Stimulated activated CD4-positive, alpha-beta T cell treated with anti-CD3 and anti-CD28 coated beads, Interleukin-15, amount 100 ng/mL, for 48 hours (primary cell): Measurements from ENCODE around the gene RGS10.
"Not testable (repeated sequence)": the region's sequence is repeated elsewhere in the genome, so short reads cannot be mapped to it uniquely, and the experiment has no call there.

Source experiments
- DNase-seq, 2 donors: peaks; one replicate each; pipeline ENCODE4 v3.0.0-alpha.2; 2020; ENCODE audit warnings: low read depth in 2 of 2

RGS10 gene

DNA sequence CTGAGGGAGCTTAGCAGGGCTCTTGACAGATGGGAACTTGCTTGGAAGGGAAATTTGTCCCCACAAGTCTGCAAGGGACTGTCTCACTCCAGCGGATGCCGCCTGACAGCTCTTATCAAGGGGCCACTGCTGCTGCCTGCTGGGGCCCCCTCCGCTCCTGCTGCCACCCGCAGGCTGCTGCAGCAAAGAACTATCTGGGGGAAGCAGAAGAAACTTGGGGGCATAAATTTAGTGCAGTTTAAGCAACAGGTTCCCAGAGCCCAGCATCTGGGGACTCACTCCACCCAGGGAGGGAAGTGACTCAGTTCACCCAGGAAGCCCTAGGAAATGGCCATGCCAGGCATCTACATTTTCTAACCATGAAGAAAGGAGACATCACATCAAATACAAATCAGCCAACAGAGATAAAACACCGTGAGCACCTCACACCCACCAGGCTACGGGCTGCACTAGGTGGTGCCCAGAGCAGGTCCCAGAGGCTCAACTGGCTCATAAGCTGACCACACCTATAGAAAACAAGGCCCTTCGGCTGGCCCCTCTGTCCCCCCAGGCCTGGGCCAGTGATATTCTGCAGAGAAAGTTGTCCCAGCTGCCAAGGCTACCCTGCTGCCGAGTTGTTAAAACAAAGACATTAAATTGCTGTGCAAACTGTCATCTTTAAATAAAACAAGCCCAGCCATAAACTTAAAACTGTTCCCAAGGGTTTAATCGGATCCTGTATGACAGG lies 3.7 kb downstream of the RGS10 start:
- peak in 1 of 2 donors; percentile 55 for DNase-seq

DNA sequence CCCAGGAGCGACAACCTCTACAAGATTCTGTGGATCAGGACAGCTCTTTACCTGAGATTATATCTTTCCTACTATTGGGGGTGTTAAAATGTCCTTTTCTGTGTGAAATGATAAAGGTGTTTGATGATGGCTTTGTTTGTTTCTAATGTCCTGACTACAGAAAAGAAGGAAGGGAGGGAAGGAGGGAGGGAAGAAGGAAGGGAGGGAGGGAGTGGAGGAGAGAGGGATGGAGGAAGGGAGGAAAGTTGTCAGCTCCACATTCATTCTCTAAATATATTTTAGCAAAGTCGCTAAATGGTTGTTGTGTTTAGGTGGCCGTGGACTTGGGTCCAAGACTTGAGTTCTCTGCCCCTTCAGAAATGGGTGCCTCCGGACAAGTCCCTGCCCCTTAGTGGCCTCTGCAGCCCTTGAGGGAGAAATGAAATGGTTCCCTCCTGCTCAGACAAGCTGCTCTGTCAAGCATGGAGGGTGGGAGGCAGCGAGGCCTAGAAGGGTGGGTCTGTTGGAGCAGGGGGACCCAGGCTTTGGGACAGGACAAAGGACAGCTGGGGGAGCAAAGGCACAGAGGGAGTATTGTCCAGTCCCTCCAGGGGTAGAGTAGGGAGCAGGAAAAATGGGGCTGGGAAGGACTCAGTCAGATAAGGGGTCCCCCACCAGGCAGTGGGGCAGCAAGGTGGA lies 4.4 kb downstream of the RGS10 start:
- DNase-seq: no peak

DNA sequence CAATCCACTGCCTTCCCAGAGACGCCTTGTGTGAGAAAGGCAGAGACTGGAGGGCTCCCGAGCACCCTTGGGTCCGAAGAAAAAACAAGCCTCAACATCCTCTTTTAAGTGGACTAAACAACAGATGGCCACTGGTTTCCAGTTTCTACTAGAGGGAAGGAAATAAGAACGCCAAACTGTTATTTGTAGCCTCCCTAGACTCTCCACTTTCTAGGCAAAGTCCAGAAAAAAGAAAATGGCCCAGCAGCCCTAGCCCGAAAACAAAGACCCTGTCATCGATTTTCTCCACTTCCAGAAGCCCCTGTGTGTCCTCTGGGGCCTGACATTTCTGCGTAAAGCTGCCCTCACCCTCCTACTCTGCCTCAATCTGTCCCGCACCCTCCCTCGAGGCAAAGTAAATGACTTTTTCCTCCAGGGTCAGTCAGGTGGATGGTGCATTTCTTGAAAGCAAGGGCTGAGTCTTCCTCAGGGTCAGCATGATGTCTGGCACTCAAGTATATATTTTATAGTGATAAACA lies 6.0 kb downstream of the RGS10 start:
- no peak for DNase-seq

DNA sequence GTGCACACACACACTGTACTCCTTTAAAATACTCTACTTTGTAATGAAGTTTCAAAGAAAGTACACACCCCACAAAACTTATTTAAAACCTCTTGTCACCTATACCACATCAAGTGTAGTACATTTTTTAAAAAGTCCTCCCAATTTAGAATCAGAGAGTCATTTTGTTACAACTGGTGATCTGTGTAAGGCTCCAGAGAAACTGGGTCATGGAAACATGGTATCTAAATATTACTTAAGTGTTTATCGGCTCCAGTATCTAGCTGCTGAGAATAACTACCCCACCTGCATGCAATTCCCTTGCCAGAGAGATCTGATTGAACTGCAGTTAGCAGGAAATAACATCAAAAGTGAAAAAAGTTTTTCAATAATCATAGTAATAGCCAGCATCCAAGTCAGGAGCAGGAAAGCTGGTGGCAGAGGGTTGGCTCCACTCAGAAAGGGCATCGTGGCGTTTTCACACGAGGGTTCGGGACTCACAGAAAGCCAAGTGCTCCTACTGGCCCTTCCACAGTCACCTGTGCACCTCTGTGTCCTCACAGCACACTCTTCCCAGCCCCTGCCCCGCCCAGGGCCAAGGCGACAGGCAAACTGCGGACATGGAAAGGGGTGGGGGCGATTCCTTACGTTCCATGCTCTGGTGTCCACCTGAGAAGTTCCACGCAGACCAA lies 6.5 kb downstream of the RGS10 start:
- DNase-seq: no peak

DNA sequence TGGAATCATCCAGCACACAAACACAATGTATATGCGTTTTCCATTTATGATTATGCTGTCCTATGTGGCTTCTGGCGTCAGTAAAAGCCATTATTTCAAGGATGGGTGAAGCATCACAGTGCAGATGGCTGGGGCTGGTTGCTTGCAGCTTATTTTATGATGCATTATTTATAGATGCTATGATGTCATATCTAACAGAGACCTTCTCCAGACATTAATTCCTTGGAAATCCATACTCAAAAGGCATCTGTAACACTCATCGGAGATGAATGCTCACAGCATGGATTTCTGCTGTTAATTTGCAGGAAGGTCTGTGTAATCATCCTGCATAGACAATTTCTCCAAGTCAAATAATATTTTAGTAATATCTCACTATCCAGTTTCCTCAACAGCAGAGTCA lies 7.2 kb downstream of the RGS10 start:
- DNase-seq: no peak

DNA sequence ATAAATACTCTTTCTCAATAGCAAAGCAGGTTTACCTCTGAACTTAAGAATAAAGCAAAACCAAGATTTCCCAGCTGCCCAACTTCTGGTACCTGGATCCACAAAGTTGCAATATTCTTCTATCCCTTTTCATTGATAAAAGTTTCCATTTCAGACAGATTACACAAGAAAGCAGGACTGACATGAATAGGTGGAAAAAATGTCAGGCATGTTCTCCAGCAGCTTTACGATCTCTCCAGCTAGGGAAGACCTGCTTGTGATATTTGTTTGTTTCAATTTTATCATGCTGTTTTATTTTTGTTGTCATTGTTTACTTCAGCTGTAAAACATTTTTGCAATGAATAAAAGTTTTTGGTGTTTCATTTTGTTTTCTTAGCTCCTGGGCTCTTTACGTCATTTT lies 9.0 kb downstream of the RGS10 start:
- DNase-seq: no peak

DNA sequence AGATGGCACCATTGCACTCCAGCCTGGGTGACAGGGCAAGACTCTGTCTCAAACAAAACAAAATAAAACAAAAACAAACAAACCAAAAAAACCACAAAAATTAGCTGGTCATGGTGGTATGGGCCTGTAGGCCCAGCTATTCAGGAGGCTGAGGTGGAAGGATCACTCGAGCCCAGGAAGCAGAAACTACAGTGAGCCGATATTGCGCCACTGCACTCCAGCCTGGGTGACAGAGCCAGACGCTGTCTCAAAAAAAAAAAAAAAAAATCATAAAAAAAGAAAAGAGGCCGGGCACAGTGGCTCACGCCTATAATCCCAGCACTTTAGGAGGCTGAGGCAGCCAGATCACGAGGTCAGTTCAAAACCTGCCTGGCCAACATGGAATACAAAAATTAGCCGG lies 9.7 kb downstream of the RGS10 start:
- not testable (repeated sequence) for DNase-seq

DNA sequence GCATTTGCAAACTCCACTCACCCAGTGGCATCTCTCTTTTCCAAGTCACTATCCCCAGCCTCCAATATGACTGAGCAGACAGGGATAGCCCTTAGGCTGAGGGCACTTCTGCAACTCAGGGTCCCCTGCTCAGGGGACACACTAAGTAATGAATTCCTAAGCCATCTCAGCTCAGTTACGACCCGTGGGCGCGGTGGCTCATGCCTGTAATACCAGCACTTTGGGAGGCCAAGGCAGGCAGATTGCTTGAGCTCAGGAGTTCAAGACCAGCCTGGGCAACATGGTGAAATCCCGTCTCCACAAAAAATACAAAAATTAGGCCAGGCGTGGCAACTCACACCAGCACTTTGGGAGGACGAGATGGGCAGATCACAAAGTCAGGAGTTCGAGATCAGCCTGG lies 10.3 kb downstream of the RGS10 start:
- not testable (repeated sequence) for DNase-seq

DNA sequence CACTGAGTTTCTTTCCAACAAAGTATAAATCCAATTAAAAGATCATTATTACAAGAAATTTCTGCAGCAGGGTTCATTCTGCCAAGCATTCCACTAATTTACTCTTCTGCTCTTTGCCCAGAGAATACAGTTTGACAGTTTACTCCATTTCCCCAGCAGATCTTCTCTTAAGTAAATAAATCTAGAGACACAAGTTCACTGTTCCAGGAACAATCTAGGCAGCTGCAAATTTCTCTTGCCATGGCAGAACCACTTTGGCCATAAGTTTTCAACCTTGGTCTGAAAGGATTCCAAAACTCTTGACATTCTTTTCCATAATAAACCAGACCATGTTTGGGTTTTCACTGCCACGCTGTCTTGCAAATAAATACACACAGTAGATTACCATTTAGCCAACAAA lies 11.5 kb downstream of the RGS10 start:
- no peak for DNase-seq

DNA sequence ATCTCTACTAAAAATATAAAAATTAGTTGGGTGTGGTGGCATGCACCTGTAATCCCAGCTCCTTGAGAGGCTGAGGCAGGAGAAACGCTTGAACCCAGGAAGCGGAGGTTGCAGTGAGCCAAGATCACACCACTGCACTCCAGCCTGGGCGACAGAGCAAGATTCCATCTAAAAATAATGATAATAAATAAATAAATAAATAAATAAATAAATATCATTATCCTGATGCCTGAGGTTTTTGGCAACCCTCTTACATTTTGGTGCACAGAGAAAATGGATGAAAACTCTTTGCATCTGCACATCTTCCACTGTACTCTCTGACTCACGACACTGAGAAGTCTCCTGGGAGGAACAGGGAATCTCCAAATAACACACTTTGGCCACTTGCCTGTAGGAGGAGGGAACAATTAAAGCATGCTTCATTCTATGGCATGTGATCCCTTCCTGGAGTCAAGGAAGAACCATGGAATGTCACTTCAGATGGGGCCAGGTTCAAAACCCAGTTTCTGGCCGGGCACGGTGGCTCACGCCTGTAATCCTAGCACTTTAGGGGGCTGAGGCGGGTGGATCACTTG lies 13.8 kb downstream of the RGS10 start:
- not testable (repeated sequence) for DNase-seq

DNA sequence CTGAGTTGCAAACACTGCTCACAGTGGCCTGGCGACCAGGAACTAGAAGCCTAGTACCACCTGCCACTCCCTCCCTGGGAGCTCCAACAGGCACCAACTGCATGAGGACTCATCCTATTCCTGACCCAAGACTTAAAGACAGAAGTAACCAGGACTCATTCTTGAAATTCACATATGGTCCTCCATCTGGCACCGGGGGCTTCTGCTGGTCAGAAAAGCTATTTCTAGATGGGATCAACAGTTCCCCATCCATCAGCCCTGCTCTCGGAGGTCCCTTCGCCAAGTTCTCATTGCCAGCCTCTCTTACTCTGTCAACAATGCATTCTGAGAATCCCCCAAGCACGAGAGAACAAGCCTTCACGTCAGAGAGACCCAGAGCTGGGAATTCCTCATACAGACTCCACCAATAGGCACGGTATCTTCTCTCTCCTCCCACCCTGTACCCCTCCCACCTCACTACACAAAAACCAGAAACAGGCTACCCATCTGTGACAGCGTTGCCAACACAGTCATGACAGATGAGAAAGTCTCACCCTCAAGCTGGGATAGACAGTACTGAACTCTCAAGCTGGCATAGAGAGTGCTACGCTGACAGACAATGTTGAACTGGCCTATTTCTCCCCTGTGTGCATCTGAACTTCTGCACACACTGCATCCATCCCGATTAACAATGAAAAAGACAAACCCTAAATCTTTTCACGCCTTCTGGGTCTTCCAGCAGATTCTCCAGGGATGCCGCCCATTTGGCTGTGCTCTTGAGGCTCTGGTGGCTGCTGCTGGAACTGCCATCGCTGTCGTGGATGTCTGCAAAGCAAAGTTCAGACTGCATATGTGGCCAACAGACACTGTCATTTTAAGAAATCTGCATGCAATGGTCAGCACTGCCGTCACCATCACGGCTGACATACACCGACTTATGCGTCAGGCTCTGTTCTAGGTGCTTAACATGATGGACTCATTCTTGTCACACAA lies 15.6 kb downstream of the RGS10 start:
- DNase-seq: no peak

DNA sequence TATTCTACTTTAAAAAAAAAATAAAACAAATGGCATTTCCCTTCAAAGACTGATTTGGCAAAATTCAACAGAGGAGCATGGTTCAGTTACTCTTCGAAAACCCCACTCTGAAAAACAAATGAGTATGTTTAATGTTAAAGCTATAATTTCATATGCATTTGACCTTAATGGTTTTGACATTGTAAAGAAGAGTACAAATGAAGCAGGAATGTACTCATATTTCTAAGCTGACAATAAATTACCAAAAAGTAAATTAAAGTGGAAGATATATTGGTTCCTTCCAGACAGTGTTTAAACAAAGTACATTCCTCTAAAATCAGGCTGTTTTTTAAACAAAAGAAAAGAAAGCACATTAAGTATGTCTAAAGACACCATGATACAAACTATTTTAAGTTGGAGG lies 16.4 kb downstream of the RGS10 start:
- no peak for DNase-seq

DNA sequence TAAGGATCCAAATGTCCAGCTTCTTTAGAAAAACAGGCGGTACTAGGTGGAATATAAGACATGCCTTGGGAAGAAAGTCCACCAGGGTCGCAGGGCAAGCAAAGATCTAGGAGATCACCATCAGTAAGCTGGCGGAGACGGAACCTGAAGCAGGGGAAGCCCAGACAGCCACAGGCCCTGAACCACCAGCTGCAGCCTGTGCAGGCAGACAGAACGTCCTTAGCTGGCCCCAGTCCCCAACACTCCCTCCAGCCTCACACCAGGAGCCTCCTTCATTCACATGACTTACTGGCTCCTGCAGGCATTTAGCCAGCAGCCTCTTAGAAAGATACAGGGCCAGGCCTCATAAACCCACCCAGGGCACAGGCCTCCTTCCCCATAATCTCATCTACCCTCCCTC lies 17.4 kb downstream of the RGS10 start:
- no peak for DNase-seq

DNA sequence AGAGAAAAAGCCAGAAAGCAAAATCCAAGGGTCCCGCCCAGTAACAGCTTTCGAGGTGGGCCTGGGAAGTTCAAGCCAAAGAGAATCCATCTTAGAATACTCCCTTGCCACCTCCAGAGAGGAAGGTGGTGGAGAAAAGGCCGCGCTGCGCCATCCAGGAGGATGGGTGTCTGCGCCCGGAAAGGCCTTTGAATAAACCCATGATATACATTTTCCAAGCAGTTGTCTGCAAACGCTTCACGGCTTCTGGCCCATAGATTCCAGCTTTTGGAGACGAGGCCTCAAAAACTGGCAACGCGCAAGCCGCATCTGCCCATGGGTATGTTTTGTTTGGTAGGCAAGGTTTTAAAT lies 17.8 kb downstream of the RGS10 start:
- DNase-seq: no peak

DNA sequence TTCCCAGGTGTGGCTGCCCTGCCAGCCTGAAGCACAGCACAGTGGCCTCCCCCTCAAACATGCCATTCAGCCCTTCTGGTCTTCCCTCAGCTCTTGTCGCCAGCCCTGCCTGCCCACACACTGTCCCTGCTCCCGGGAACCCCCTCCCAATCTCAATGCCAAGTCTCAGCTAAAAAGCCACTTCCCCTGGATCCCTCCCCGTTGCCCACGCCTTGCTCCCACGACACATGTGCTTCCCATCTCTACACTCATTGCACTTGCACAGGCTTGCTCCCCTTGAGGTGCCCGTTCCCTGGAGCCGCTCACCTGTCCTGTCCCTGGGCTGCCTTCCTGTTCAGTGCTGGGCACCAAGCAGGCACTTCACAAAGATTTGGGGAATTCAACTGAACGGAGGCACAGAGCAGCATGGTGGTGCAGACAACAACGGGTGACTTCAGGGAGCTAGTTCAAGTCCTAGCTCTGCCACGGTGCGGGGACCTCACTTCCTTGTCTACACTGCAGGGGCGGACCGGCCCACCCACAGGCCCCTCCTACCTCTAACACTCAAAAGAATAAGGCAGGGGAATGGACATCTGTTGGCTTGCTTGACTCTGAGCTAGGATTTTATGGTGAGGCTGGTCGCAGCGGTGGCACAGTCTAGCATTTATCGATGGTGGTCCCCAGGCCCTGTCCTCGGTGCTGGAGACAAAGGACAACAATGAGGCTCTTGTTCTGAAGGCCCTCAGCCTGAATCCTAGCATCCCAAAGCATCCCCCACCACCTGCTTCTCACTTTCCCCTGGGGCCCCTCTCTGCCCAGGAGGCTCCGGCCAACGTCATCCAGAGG lies 18.4 kb downstream of the RGS10 start:
- no peak for DNase-seq

DNA sequence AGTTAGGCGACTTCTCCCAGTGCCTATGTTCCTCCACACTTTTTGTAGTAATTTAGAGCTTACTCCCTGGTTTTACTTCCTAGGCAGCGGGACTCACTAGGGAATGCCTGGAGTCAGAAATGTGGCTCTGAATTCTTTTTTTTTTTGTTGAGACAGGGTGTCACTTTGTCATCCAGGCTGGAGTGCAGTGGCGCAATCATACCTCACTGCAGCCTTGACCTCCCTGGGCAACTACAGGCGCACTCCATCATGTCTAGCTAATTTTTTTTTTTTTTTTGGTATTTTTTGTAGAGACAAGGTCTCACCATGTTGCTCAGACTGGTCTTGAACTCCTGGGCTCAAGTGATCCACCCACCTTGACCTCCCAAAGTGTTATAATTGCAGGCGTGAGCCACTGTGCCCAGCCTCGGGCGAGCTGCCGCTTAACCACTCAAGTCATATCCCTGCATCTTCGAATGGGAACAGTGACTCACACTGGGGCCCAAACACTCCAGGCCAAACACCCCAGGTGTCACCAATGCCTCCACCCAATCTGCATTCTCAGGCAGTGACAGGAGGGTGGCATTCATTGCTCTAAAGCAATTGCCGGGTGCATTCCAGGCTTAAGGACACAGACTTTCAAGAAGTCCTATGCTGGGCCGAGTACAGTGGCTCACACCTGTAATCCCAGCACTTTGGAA lies 19.6 kb downstream of the RGS10 start:
- no peak for DNase-seq

DNA sequence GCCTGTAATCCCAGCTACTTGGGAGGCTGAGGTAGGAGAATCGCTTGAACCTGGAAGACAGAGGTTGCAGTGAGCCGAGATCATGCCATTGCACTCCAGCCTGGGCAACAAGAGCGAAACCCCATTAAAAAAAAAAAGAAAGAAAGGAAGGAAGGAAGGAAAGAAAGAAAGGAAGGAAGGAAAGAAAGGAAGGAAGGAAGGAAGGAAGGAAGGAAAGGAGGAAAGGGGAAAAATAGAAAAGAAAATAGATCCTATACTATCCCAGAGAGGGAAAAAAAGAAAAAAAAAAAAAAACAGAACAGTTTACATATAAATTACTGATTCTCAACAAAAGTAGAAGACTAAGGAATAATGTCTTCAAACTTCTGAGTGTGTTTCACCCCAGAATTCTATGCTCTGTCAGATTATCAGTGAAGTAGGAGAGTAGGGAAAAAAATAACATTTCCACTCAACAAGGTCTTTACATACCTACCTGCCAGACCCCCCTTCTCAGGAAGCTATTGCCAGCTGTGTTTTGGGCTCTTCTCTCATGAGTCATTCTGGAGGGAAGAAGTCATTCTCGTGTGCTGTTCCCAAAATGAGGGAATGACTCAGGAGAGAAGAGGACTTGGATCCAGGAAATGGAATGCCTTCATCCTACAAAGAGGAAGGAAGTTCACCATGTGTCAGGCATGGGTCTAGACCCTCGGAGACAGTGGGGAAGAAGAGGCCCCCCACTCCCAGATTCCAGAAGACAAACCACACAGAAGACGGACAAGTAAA lies 20.9 kb downstream of the RGS10 start:
- DNase-seq: no peak

DNA sequence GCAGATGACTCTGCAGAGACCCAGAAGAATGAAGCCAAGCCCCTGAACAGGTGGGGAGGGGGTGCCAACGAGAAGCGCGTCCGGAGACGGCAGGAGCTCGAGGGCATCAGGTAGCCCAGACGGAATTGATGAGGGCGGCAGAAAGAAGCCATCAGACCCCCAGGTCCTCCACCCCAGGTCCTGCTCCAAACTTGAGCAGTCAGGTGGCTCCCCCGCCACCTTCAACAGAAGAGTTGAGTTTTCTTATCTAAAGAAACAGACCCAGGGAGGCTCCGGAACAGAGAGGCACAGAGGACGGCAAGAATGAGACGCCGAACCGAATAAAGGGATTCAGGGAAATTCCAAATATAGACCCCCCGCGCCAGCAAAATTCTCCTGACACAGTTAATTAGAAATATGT lies 22.2 kb downstream of the RGS10 start:
- no peak for DNase-seq

DNA sequence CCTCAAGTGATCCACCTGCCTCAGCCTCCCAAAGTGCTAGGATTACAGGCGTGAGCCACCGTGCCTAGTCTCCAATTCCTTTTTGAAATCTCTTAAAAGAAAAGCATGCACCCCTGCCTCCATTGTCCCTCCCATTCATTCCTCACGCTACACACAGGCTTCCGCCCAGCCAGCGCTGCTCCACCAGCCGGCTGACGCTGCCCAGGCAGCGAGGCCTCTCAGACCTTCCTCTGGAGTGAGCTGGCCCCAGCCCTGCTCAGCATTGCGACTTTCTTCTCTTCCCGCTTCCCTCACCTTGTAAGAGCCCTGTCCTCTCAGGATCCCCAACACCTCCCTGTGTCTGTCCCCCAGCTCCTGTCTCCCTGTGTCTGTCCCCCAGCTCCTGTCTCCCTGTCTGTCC lies 23.6 kb downstream of the RGS10 start:
- no peak for DNase-seq
